Left ventricle myocardium inferior (tissue), 1 donor: ENCODE results near the gene BCL11B. TPM values are rescaled to one million over a fixed set of nuclear protein-coding genes. Genes with fewer than 3 reads are reported as not detected.

Experiments used
- DNase-seq: peaks from one replicate; pipeline ENCODE4 v3.0.0-alpha.2; 2020
- H3K27ac ChIP-seq: fragments of 200-600 bp; replicated peaks from 2 replicates; pipeline ENCODE4 v1.8.0; 2021
- H3K27me3 ChIP-seq: fragments of 200-600 bp; 2 replicates; pipeline ENCODE4 v1.8.0; 2021; ENCODE audit warnings: low read depth
- H3K36me3 ChIP-seq: fragments of 200-600 bp; 2 replicates; pipeline ENCODE4 v1.8.0; 2021
- H3K4me1 ChIP-seq: fragments of 200-600 bp; 2 replicates; pipeline ENCODE4 v1.8.0; 2021
- H3K4me3 ChIP-seq: fragments of 200-600 bp; 2 replicates; pipeline ENCODE4 v1.8.0; 2021; ENCODE audit warnings: mild to moderate bottlenecking, moderate library complexity
- H3K9me3 ChIP-seq: fragments of 200-600 bp; replicated peaks from 2 replicates; pipeline ENCODE4 v1.8.0; 2021
- intact Hi-C: fragments of 100-400 bp; cut with micrococcal nuclease; formaldehyde crosslinking; loops from one replicate; pipeline ENCODE4 v1.11.0; 2022
- total RNA-seq: library from RNA; stranded (reverse); fragmentation: NEBNext Ultra II Directional; extraction: Animal tissue kit (Norgen Biotek cat#: 25700); gene quantifications from one replicate; pipeline ENCODE4 v1.2.1, GENCODE V29; 2021
- TF ChIP-seq, protein P1 (sequence below): fragments of 200-600 bp; IDR thresholded peaks from 2 replicates; pipeline ENCODE4 v1.8.0; 2021; ENCODE audit warnings: antibody characterized with exemption, mild to moderate bottlenecking, borderline replicate concordance
- donor health status: DM: no; HTN: yes; CAD: no; lungs with severe emphysema.

The BCL11B gene
- total RNA-seq, 1 donor from 2014 or later = 0.11 TPM

DNA sequence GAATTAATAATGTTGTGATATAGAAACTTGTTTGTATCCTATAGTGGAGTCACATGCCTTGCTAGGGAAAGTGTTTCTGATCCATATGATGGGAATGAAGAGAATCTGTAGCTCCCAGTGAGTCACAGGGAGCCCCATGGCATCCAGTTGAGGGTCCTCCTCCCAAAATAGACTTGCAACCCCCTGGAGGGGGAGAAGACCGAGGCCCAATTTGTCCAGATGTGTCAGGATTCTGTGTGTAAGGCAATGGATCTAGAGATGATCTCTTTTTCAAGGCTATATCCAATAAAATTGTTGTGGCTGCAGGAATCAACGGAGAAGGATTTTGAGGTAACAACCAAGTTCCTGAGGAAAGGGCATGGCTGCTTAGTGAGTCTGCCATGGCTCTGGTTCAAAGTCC, 121.8 kb downstream of the BCL11B start:
- no peaks in the 10 kb centered on the region for H3K9me3 ChIP-seq
- intact Hi-C loops = no loop called here

DNA sequence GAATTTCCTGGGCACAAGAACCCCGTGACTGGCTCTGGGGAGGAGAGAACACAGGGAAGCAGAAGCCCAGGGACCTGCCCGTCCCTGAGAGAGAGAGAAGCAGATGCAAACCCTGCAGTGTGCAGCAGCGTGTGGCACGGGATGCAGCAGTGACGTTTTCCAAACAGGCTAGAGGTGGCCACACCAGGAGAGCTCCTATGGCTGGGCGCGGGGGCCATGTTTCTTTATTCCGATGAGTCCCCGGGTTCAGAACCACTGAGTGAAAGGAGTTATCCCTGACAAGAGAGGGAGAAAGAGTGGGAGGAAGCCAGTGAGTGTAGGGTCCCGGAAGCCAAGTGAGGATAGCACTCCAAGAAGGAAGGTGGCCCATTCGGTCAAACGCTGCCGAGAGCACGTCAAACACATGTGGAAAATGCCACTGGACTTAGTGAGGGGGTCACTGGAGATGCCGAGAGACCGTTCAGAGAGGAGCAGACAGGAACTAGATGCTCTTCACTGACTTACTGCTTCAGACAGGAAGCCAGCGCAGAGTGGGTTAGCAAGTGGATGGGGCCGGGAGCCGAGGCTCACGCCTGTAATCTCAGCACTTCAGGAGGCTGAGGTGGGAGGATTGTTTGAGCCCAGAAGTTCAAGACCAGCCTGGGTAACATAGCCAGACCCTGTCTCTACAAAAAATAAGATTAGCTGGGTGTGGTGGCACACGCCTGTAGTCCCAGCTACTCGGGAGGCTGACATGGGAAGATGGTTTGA, 123.0 kb downstream of the BCL11B start:
- TF ChIP-seq, protein P1, sequence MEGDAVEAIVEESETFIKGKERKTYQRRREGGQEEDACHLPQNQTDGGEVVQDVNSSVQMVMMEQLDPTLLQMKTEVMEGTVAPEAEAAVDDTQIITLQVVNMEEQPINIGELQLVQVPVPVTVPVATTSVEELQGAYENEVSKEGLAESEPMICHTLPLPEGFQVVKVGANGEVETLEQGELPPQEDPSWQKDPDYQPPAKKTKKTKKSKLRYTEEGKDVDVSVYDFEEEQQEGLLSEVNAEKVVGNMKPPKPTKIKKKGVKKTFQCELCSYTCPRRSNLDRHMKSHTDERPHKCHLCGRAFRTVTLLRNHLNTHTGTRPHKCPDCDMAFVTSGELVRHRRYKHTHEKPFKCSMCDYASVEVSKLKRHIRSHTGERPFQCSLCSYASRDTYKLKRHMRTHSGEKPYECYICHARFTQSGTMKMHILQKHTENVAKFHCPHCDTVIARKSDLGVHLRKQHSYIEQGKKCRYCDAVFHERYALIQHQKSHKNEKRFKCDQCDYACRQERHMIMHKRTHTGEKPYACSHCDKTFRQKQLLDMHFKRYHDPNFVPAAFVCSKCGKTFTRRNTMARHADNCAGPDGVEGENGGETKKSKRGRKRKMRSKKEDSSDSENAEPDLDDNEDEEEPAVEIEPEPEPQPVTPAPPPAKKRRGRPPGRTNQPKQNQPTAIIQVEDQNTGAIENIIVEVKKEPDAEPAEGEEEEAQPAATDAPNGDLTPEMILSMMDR = no peak
- peaks cover 76% of the 10 kb centered on the region for H3K27me3 ChIP-seq
- no peak overlapping the region for H3K27ac ChIP-seq

More for the DNA sequence above, 121.8 kb downstream of the BCL11B start:
- Histone ChIP-seq H3K4me3 (no peak overlapping the region), H3K36me3 (no peaks in the 10 kb centered on the region), H3K27ac (no peak overlapping the region), H3K27me3 (peaks cover 76% of the 10 kb centered on the region), H3K4me1 (peaks cover 3% of the 10 kb centered on the region)
- TF ChIP-seq, protein P1 = no peak
- DNase-seq = no peak

DNA sequence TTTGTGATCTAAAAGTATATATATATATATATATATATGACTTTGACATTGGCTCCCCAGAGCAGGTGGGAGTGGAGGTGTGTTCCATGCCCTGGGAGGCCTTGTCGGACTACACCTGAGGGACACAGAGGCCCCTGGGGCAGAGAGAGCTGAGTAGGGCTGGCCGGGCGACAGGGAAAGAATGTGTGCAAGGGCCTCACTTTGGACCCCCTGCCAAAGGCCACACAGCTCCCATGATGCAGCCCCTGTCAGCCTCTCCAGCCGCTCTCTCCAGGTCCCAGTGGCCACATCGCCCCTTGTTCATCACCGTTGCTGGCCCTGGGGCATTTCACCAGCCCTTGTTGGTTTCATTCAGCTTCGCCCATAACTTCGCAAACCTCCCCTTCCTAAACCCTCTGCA, 123.9 kb downstream of the BCL11B start:
- H3K27me3 ChIP-seq = peaks cover 67% of the 10 kb centered on the region
- H3K9me3 ChIP-seq = no peaks in the 10 kb centered on the region
- H3K4me1 ChIP-seq = no peaks in the 10 kb centered on the region
- DNase-seq = no peak
- no peaks in the 10 kb centered on the region for H3K36me3 ChIP-seq
- H3K4me3 ChIP-seq = no peak overlapping the region
- H3K27ac ChIP-seq = no peak overlapping the region
- intact Hi-C loops = no loop called here
- TF ChIP-seq, protein P1 = no peak

More for the DNA sequence above, 123.0 kb downstream of the BCL11B start:
- intact Hi-C loops = no loop called here
- H3K9me3 ChIP-seq = no peaks in the 10 kb centered on the region
- no peaks in the 10 kb centered on the region for H3K36me3 ChIP-seq
- DNase-seq = no peak
- no peak overlapping the region for H3K4me3 ChIP-seq
- H3K4me1 ChIP-seq = no peaks in the 10 kb centered on the region

DNA sequence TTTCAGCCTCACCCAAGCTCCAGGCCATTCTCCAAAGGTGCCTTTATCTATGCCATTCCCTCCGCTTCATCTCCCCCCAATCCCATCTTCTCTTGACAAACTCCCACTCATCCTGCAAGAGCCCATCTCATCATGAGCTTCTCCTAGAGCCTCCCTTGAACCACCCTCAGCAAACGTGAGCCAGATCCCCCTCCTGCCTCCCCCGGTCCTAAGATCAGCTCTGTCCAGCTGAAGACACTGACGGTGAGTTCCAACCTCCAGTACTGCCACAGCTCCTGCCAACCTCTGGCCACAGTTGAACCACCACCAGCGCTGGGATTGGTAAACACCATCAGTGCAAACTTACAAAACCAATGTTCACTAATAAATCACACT, 124.6 kb downstream of the BCL11B start:
- Histone ChIP-seq H3K27me3 (peaks cover 60% of the 10 kb centered on the region), H3K4me3 (no peak overlapping the region), H3K9me3 (no peaks in the 10 kb centered on the region), H3K27ac (no peak overlapping the region), H3K36me3 (no peaks in the 10 kb centered on the region), H3K4me1 (no peaks in the 10 kb centered on the region)
- TF ChIP-seq, protein P1 = no peak
- DNase-seq = no peak
- intact Hi-C loops = no loop called here

DNA sequence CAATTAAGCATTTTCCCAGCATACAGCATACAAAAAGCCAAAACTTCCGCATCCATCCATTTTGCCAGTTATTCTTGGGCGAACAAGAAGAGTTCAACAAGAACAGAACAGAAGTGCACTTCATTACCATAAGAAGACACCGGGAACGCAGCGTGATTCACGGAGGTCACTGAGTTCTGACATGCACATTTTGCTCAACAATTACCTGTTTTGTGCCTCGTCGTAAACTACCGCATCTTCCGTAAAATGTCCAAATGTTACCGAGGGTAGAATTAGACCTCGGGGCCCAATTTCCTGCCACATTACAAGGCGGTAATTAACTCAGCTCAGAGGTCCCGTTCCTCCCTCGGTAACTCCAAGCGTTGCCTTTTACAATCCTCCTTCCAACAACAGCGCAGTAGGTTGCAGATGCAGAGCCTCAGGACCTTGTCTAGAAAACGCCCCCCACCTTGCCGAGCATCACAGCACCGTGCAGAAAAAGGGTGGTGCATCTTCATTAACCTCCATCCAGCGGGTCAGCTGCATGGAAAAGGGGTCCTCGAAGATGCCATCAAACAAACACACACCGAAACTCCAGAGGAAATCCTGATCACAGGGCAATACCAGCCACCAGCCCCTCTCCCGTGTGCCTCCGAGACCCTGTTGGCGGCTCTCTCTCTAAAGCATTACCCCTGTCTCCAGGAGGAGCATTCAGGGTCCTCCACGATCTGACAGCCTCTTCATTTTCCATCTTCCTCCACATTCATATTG, 125.2 kb downstream of the BCL11B start:
- H3K27ac ChIP-seq = no peak overlapping the region
- no peaks in the 10 kb centered on the region for H3K36me3 ChIP-seq
- no peaks in the 10 kb centered on the region for H3K9me3 ChIP-seq
- TF ChIP-seq, protein P1 = no peak
- H3K4me1 ChIP-seq = no peaks in the 10 kb centered on the region
- DNase-seq = no peak
- no peak overlapping the region for H3K4me3 ChIP-seq
- peaks cover 60% of the 10 kb centered on the region for H3K27me3 ChIP-seq
- intact Hi-C loops = no loop called here
